T-helper 9 cell (primary cell): ENCODE results near the gene HIP1.
"Not testable (repeated sequence)": the region's sequence is repeated elsewhere in the genome, so short reads cannot be mapped to it uniquely, and the experiment has no call there.

ENCODE experiments used
- DNase-seq: peaks from one replicate; pipeline ENCODE4 v3.0.0-alpha.2; 2020

HIP1 gene

GRCh38 chr7:75485355-75485978, 253.3 kb downstream of the HIP1 start:
- not testable (repeated sequence) for DNase-seq
